IPS-18a (cell line): ENCODE measurements around the gene PDE4B.
"Not testable (repeated sequence)": the region's sequence is repeated elsewhere in the genome, so short reads cannot be mapped to it uniquely, and the experiment has no call there.

Experiments used
- H3K27ac ChIP-seq: one replicate; pipeline ENCODE4 v1.5.1; 2013; ENCODE audit warnings: low read length
- H3K27me3 ChIP-seq: one replicate; pipeline ENCODE4 v1.6.1; 2013; ENCODE audit warnings: mild to moderate bottlenecking, low read length; ENCODE audit not compliant: control insufficient read depth, insufficient read depth
- H3K36me3 ChIP-seq: one replicate; pipeline ENCODE4 v1.6.1; 2013; ENCODE audit warnings: low read depth, low read length; ENCODE audit not compliant: control insufficient read depth
- H3K4me1 ChIP-seq: one replicate; pipeline ENCODE4 v1.6.1; 2013; ENCODE audit warnings: low read depth, low read length; ENCODE audit not compliant: control insufficient read depth
- H3K4me3 ChIP-seq: one replicate; pipeline ENCODE4 v1.5.1; 2013; ENCODE audit warnings: low read length
- H3K9ac ChIP-seq: one replicate; pipeline ENCODE4 v1.6.1; 2013; ENCODE audit warnings: mild to moderate bottlenecking, low read length, moderate library complexity
- H3K9me3 ChIP-seq: one replicate; pipeline ENCODE4 v1.6.1; 2013; ENCODE audit warnings: low read depth, low read length; ENCODE audit not compliant: control insufficient read depth

Gene PDE4B

DNA sequence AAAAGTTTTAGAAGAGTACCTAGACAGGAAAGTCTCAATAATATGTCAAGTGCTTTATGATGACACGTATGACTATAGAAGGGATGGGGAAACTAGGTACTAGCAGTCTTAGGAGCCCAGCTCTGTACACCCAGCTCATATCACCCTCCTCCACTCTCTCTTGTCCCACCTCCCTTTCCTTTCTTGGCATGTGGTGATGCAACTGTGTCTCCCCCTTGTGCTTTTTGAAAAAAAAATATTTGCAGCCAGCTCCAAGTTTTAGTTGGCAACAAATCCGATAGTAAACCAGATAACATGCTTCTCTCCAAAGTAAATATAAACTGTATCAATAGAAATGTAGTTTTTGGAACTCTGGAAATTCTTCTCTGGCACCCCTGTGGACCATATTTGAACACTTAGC, 280.7 kb downstream of the PDE4B start:
- Histone ChIP-seq H3K36me3 (no peaks in the 10 kb centered on the region), H3K4me3 (no peak overlapping the region), H3K27ac (no peak overlapping the region), H3K4me1 (no peaks in the 10 kb centered on the region), H3K9me3 (no peaks in the 10 kb centered on the region), H3K9ac (no peak overlapping the region), H3K27me3 (no peaks in the 10 kb centered on the region)

DNA sequence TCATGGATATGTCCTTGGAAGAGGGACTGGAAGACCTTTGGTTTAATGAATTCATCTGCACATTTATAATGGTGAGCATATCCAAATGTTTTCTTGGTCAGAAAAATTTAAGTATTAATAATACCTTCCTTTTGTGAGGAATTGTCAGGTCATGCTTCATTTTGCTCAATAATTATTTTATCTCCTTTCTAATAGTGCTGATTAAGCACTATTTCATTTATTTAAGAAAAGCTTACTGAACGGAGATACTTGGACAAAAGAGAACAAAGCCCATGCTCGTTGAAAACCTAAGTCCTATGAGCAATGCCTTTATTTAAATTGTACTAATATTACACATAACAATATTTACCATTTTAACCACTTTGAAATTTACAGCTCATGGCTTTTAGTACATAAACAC, 281.5 kb downstream of the PDE4B start:
- H3K9ac ChIP-seq = no peak overlapping the region

DNA sequence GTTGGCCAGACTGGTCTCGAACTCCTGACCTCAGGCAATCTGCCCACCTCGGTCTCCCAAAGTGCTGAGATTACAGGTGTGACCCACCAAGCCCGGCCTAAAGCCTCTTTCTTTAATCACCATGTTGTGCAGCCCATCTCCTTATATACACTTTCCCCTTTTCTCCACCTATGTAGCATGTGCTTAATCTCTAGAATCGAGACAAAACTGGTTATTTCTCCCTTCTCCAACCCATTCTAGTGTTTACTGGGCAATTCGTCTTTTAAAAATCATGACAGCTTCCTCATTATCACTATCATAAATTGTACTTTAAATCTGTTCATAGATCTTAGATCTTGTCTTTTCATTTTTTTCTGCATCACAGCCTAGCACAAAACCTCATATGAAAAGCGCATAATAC, 285.7 kb downstream of the PDE4B start:
- no peaks in the 10 kb centered on the region for H3K27me3 ChIP-seq
- no peaks in the 10 kb centered on the region for H3K4me1 ChIP-seq
- no peaks in the 10 kb centered on the region for H3K9me3 ChIP-seq
- no peak overlapping the region for H3K9ac ChIP-seq
- H3K4me3 ChIP-seq = no peak overlapping the region
- H3K36me3 ChIP-seq = no peaks in the 10 kb centered on the region
- H3K27ac ChIP-seq = no peak overlapping the region

More for the DNA sequence above, 281.5 kb downstream of the PDE4B start:
- Histone ChIP-seq H3K27me3 (no peaks in the 10 kb centered on the region), H3K4me1 (no peaks in the 10 kb centered on the region), H3K36me3 (no peaks in the 10 kb centered on the region), H3K4me3 (no peak overlapping the region), H3K9me3 (no peaks in the 10 kb centered on the region), H3K27ac (no peak overlapping the region)

DNA sequence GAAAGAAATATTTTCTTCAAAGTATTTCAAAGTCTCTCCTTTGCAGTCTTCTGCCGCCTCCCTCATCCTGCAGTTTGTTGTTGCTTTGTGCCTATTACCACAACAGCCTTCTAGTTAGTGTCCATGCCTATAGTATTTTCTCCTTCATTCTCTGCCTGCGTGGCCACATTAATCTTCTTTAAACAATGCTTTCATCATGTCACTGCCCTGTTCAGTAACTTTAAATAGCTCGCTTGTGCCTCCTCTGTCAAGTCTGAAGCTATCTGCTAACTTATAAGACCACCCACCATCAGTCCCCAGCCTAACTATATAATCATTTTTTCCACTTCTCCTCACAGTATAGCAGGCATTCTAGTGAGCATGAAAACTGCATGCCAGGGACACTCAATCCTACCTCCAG, 290.3 kb downstream of the PDE4B start:
- H3K9ac ChIP-seq = no peak overlapping the region
- no peak overlapping the region for H3K27ac ChIP-seq
- no peaks in the 10 kb centered on the region for H3K36me3 ChIP-seq
- no peaks in the 10 kb centered on the region for H3K27me3 ChIP-seq
- no peaks in the 10 kb centered on the region for H3K4me1 ChIP-seq
- H3K9me3 ChIP-seq = no peaks in the 10 kb centered on the region
- no peak overlapping the region for H3K4me3 ChIP-seq

DNA sequence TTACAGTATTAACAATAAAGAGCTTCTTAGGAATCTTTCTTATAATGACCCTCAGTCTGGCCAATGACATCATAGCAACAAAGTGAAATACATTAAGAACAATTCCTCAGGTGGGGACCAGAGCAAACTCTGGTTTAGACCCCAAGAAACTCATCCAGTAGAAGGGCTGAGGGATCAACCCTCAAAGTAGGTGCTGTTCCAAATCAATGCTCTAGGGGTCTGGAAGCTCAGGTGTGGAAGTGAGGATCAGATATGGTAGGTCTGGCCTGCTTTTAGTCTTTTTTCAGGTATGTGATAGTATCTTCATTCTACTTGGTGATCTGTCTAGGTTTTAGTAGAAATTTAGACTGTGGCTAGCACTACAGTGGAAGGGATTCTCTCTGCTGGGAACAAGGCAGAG, 291.7 kb downstream of the PDE4B start:
- H3K9me3 ChIP-seq = no peaks in the 10 kb centered on the region
- H3K4me3 ChIP-seq = no peak overlapping the region
- H3K27me3 ChIP-seq = no peaks in the 10 kb centered on the region
- no peaks in the 10 kb centered on the region for H3K36me3 ChIP-seq
- H3K9ac ChIP-seq = no peak overlapping the region
- no peak overlapping the region for H3K27ac ChIP-seq
- no peaks in the 10 kb centered on the region for H3K4me1 ChIP-seq

DNA sequence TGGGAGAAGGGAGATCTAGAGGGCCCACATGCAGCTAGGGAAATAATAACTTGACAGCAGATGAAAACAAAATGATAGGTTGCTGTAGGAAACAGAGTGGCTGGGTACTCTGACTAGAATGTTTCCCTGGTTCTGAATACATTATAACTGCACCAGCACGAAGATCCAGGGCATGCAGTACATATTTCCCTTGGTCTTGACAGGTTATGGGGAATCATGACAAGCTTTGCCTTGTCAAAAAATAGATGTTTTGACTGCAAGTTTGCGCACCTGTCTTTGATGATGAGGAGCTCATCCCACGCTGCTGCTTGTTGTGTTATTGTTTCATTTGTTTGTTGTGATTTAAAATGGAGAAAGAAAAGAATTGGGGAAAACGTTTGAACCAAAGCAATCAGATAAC, 292.9 kb downstream of the PDE4B start:
- no peak overlapping the region for H3K4me3 ChIP-seq
- H3K27me3 ChIP-seq = no peaks in the 10 kb centered on the region
- no peaks in the 10 kb centered on the region for H3K9me3 ChIP-seq
- H3K27ac ChIP-seq = no peak overlapping the region
- no peak overlapping the region for H3K9ac ChIP-seq
- no peaks in the 10 kb centered on the region for H3K4me1 ChIP-seq
- no peaks in the 10 kb centered on the region for H3K36me3 ChIP-seq

DNA sequence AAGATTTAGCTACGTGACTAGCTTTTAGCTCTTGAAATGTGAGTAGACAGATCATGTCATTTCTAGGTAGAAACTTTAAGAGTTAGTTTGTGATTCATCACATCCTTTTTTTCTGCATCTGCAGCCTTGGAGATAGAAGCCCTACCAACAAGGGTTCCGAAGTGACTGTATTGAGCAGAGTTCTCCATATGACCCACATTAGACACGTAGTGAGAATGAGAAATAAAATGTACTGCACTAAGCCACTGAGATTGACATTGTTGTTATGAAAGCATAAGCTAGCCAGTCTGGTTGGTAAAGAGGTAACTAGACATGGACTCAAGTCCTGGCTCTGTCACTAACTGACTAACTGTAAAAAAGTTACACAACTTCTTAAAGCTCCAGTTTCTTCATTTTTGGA, 296.1 kb downstream of the PDE4B start:
- Histone ChIP-seq H3K27me3 (no peaks in the 10 kb centered on the region), H3K9me3 (no peaks in the 10 kb centered on the region), H3K4me3 (no peak overlapping the region), H3K4me1 (peaks cover 5% of the 10 kb centered on the region), H3K36me3 (no peaks in the 10 kb centered on the region), H3K27ac (no peak overlapping the region), H3K9ac (no peak overlapping the region)

DNA sequence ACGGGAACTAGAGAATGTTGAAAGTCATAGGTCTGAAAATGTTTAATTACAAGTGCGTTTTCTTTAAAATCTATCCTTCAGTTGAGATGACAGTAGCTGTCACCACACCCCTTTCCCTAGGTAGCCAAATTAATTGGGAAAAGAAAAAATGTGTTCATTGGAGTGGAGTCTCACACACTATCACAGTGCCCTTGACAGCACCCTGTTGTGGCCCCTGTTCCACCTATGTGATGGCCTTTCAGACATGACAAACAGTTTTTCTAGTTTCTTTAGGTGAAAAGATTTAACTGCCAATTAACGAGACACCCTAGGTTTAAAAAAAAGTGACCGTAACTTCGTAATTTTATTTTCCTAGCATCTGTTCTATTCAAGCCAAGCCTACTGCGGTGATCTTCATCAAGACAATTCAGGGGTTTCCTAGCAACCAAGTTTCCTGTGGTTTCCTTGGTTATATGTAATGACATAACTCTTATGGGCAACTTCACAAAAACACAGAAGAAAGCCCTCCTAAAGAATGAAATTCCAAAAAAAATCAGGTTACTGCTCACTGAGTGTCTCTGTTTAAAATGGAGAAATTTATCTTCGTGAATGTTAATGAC, 298.3 kb downstream of the PDE4B start:
- Histone ChIP-seq H3K4me3 (no peak overlapping the region), H3K27ac (no peak overlapping the region), H3K9me3 (no peaks in the 10 kb centered on the region), H3K27me3 (no peaks in the 10 kb centered on the region), H3K9ac (no peak overlapping the region), H3K36me3 (no peaks in the 10 kb centered on the region), H3K4me1 (peaks cover 5% of the 10 kb centered on the region)

DNA sequence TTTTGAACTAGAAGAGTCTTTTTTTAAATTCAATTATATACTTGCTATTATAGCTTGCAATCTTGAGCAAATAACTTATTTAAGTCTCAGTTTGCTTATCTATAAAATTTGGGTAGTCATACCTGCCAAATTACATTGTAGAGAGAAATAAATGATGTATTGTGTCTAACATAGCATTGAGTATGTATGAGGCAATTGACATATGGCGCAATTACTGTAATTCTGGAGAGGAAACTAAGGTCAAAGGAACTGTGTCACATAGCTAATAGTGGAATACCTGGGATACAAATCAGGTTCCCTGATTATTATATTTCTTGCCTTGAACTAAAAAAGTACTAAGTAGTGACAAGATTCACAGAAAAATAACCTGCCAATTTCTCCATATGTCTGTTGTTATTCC, 302.5 kb downstream of the PDE4B start:
- no peaks in the 10 kb centered on the region for H3K9me3 ChIP-seq
- H3K4me3 ChIP-seq = no peak overlapping the region
- H3K27me3 ChIP-seq = no peaks in the 10 kb centered on the region
- H3K27ac ChIP-seq = no peak overlapping the region
- no peaks in the 10 kb centered on the region for H3K36me3 ChIP-seq
- peaks cover 5% of the 10 kb centered on the region for H3K4me1 ChIP-seq
- H3K9ac ChIP-seq = no peak overlapping the region

DNA sequence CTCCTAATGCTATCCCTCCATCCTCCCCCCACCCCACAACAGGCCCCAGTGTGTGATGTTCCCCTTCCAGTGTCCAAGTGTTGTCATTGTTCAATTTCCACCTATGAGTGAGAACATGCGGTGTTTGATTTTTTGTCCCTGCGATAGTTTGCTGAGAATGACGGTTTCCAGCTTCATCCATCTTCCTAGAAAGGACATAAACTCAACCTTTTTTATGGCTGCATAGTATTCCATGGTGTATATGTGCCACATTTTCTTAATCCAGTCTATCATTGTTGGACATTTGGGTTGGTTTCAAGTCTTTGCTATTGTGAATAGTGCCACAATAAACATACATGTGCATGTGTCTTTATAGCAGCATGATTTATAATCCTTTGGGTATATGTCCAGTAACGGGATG, 308.3 kb downstream of the PDE4B start:
- not testable (repeated sequence) for H3K9ac ChIP-seq, H3K4me1 ChIP-seq, H3K27ac ChIP-seq, H3K27me3 ChIP-seq, H3K36me3 ChIP-seq, H3K9me3 ChIP-seq, H3K4me3 ChIP-seq

DNA sequence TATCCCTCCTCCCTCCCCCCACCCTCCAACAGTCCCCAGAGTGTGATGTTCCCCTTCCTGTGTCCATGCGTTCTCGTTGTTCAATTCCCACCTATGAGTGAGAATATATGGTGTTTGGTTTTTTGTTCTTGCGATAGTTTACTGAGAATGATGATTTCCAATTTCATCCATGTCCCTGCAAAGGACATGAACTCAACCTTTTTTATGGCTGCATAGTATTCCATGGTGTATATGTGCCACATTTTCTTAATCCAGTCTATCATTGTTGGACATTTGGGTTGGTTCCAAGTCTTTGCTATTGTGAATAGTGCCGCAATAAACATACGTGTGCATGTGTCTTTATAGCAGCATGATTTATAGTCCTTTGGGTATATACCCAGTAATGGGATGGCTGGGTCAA, 311.4 kb downstream of the PDE4B start:
- not testable (repeated sequence) for H3K27me3 ChIP-seq, H3K4me1 ChIP-seq, H3K27ac ChIP-seq, H3K36me3 ChIP-seq, H3K4me3 ChIP-seq, H3K9me3 ChIP-seq, H3K9ac ChIP-seq

DNA sequence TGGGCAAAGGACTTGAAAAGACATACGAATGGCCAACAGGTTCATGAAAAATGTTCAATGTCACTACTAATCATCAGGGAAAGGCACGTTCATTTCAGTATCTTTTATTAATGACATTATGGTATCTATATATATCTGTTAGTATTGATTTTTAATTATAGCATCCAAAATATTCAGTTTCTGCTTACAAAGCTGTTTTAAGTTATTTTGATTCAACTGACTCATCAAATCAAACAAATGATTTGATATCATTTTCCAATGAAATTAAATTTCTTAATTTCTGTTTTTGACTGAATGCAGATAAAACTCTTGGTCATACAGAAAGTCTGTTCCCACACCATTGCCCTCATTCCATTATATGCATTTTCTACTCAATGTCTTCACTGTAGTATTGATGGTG, 315.9 kb downstream of the PDE4B start:
- no peak overlapping the region for H3K9ac ChIP-seq
- H3K36me3 ChIP-seq = no peaks in the 10 kb centered on the region
- H3K4me3 ChIP-seq = no peak overlapping the region
- H3K27ac ChIP-seq = no peak overlapping the region
- H3K4me1 ChIP-seq = no peaks in the 10 kb centered on the region
- no peaks in the 10 kb centered on the region for H3K27me3 ChIP-seq
- H3K9me3 ChIP-seq = no peaks in the 10 kb centered on the region
